GM12864 (cell line): Measurements from ENCODE around the gene ACTR6.
A peak's percentile ranks its signal among the peaks of the same experiment; 100 is the strongest.

ENCODE experiments used
- DNase-seq: peaks from one replicate; pipeline ENCODE4 v3.0.0-alpha.2; 2011; ENCODE audit warnings: low read depth
- H3K4me3 ChIP-seq: 2 replicates; pipeline ENCODE4 v1.5.1; 2011; ENCODE audit warnings: mild to moderate bottlenecking, low read depth, low read length, control low read depth
- TF ChIP-seq, protein P1 (sequence below): IDR thresholded peaks from 2 replicates; pipeline ENCODE4 v1.5.1; 2011; ENCODE audit warnings: low read depth, mild to moderate bottlenecking, moderate library complexity, low read length, control low read depth, inconsistent platforms; ENCODE audit errors: missing control alignments

The ACTR6 gene

DNA sequence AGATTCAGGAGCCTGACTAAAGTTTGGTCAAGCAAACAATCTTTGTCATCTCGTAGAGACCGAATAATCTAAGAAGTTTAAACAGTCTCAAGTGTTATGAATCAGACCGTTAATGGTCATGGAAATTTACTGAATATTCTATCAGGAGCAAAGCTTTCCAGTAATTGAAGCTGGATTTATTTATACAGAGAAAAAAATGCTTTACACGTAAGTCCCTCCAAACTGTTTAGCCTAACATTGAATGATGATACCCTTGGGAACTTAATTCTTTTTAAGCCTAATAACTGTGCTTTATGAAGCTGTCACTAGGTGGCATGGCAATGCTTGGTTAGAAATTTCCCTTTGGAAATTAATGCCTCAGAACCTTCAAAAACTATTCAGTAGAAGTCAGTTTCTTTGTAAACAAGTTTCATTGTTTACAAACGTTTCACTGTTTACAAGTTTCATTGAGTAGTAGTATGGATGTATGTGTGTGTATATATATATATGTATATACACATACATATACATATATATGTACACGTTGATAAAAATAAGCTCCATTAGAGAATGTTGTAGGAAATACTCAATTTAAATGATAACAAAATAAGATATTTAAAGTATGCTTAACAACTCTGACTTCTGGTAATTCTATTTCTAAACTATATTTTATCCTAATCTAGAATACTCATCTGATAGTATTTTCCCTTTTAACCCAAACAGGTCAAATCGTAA is 34.1 kb downstream of the ACTR6 start:
- peak; percentile 7 for DNase-seq
- TF ChIP-seq, protein P1, sequence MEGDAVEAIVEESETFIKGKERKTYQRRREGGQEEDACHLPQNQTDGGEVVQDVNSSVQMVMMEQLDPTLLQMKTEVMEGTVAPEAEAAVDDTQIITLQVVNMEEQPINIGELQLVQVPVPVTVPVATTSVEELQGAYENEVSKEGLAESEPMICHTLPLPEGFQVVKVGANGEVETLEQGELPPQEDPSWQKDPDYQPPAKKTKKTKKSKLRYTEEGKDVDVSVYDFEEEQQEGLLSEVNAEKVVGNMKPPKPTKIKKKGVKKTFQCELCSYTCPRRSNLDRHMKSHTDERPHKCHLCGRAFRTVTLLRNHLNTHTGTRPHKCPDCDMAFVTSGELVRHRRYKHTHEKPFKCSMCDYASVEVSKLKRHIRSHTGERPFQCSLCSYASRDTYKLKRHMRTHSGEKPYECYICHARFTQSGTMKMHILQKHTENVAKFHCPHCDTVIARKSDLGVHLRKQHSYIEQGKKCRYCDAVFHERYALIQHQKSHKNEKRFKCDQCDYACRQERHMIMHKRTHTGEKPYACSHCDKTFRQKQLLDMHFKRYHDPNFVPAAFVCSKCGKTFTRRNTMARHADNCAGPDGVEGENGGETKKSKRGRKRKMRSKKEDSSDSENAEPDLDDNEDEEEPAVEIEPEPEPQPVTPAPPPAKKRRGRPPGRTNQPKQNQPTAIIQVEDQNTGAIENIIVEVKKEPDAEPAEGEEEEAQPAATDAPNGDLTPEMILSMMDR: peak; percentile 61
- no peak overlapping the region for H3K4me3 ChIP-seq

DNA sequence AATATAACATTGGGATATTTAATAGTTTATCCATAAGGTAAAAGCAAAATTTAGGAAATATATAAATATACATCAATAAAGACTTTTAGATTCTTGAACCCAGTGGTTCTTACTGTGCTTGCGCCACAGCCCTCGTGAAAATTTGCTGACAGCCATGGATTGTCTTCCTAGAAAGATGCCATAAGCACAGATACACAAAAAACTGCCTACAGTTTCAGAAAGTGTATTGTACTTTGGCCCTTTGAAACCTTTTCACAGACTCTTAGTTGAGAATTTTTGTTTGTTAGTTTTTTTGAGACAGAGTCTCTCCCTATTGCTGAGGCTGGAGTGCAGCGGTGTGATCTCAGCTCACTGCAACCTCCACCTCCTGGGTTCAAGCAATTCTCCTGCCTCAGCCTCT is 38.2 kb downstream of the ACTR6 start:
- no peak overlapping the region for H3K4me3 ChIP-seq
- DNase-seq: no peak
- TF ChIP-seq, protein P1: no peak

DNA sequence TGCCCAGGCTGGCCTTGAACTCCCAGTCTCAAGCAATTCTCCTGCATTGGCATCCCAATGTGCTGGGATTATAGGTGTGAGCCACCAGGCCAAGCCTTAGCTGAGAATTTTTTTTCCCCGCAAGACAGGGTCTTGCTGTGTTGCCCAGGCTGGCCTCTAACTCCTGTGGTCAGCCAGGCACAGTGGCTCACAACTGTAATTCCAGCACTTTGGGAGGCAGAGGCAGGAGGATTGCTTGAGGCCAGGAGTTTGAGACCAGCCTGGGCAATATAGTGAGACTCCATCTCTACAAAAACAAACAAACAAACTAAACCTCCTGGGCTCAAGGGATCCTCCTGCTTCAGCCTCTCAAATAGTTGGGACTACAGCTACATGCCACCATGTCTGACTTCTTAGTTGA is 39.0 kb downstream of the ACTR6 start:
- TF ChIP-seq, protein P1: no peak
- DNase-seq: no peak
- H3K4me3 ChIP-seq: no peak overlapping the region

DNA sequence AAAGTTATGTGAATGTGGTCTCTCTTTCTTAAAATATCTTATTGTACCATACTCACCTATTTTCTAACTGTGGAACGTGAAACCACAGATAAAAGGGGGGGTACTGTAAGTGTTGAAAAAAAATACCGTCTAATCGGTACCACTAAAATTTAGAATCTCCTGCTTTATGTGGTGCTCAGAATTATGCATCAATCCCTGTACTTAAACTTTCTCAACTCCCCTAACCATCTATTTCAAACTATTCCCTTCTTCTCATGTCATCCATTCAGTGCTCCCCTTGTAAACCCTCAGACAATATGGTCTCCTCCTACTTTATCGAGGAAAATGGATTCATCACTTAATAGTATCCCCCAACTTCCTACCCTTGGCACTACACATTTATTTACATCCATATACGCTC is 42.5 kb downstream of the ACTR6 start:
- H3K4me3 ChIP-seq: no peak overlapping the region
- DNase-seq: no peak
- TF ChIP-seq, protein P1: no peak

DNA sequence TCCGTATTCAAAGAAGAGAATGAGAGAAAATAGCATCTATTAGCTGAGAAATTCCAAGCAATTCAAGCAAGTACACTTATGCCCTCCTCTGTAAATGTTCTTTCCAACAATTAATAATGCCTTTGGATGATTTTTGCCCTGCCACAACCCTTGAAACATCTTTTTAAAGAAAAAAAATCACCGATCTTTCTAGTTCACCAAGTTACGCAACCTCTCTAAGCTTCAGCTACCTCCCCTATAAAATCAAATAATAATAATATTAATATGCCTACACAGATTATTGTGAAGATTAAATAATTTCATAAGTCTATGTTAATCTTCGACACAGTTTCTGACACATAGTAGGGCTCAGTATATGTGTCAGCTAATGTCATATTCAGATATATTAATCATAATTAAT is 47.1 kb downstream of the ACTR6 start:
- TF ChIP-seq, protein P1: no peak
- no peak for DNase-seq

DNA sequence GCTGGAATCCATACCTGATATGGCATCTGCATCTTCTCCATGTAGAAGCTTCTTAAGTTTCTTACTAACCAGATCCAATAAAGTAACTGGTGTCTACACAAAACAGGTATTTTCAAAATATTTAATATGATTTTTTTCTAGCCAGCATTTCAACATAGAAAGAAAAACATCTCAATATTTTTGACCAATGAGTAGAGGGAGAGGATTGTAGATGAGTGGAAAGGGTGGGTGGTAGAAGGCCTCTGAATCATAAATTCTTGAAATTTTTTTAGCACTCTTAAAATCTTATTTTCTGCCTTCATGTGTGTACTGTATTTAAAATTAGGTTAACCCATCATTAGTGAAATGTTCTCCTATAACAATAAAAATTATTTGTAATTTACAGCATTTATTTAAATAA is 48.3 kb downstream of the ACTR6 start:
- H3K4me3 ChIP-seq: no peak overlapping the region
- TF ChIP-seq, protein P1: no peak
- DNase-seq: no peak

More for the DNA sequence above, 47.1 kb downstream of the ACTR6 start:
- H3K4me3 ChIP-seq: no peak overlapping the region

DNA sequence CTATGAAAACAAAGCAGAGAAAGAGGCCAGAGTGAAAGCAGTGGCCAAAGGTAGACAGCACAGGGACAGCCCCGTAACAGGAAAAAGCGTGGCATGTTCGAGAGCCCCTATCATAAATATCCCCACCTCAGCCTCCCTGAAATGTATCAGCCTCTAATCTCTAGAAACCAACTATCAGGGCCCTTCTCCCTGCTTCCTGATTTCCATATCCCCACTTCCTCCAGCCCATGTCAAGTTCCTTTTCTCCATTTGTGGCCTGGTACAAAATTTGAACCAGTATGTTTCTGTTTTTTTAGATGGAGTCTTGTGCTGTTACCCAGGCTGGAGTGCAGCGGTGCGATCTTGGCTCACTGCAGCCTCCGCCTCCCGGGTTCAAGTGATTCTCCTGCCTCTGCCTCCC is 49.3 kb downstream of the ACTR6 start:
- TF ChIP-seq, protein P1: no peak
- no peak for DNase-seq
- no peak overlapping the region for H3K4me3 ChIP-seq
